Left cardiac atrium (tissue), 4 donors: ENCODE results near the gene LBH. TPM values are rescaled to one million over a fixed set of nuclear protein-coding genes. Genes with fewer than 3 reads are reported as not detected.
A peak's percentile ranks its signal among the peaks of the same experiment; 100 is the strongest.

Source experiments
- ATAC-seq, 2 donors: fragments of 200-7000 bp; cut with Tn5 transposase; one replicate each; pipeline ENCODE4 v1.9.1; 2020; ENCODE audit warnings: mild to moderate bottlenecking in 2 of 2, moderate library complexity in 2 of 2
- DNase-seq: peaks from one replicate; pipeline ENCODE4 v3.0.0-alpha.2; 2020
- intact Hi-C, 2 donors: fragments of 100-400 bp; cut with DNase I; formaldehyde crosslinking; loops; one replicate each; pipeline versions ENCODE4 v1.14.1 to v1.15.1; 2022 to 2023
- total RNA-seq, 2 donors: library from RNA; stranded (reverse); fragmentation: NEBNext Ultra II Directional; extraction: Animal tissue kit (Norgen Biotek cat#: 25700); gene quantifications; one replicate each; pipeline ENCODE4 v1.2.1, GENCODE V29; 2021
- donor health status: DM: no; HTN: yes; CAD: no.
- donor health status: DM: no; HTN: yes; CAD: no; lungs with severe emphysema.
- donor health status: DM: yes; HTN: yes; CAD: no.
- donor health status: Dilated cardiomyopathy.

LBH gene
- total RNA-seq, 2 donors from 2014 or later: 14.6 to 19.1 TPM

GRCh38 chr2:30249354-30249753 lies 18.0 kb downstream of the LBH start:
- ATAC-seq: no peak
- no peak for DNase-seq
- intact Hi-C loops: no loop called here

GRCh38 chr2:30250421-30250820 lies 19.1 kb downstream of the LBH start:
- intact Hi-C loops: no loop called here

GRCh38 chr2:30252723-30253701 lies 21.7 kb downstream of the LBH start:
- ATAC-seq: peak; percentile 85 to 92
- intact Hi-C loops: no loop called here
- peak; percentile 77 for DNase-seq

More at GRCh38 chr2:30250421-30250820, 19.1 kb downstream of the LBH start:
- ATAC-seq (no peak), DNase-seq (no peak)

- DNase-seq (no peak), ATAC-seq (no peak)
- intact Hi-C loops: no loop called here
Measured at GRCh38 chr2:30253873-30254684, 22.7 kb downstream of the LBH start.

- intact Hi-C loops: no loop called here
- ATAC-seq: no peak
- DNase-seq: no peak
Measured at GRCh38 chr2:30254685-30255001, 23.3 kb downstream of the LBH start.

GRCh38 chr2:30255026-30255425 lies 23.7 kb downstream of the LBH start:
- no peak for ATAC-seq
- DNase-seq: no peak
- intact Hi-C loops: no loop called here

- DNase-seq (no peak), ATAC-seq (no peak)
- intact Hi-C loops: no loop called here
Measured at GRCh38 chr2:30255466-30256408, 24.4 kb downstream of the LBH start.

GRCh38 chr2:30257266-30258214 lies 26.2 kb downstream of the LBH start:
- ATAC-seq (no peak), DNase-seq (no peak)
- intact Hi-C loops: no loop called here

GRCh38 chr2:30259071-30259470 lies 27.7 kb downstream of the LBH start:
- ATAC-seq: no peak
- intact Hi-C loops: no loop called here

GRCh38 chr2:30259827-30260679 lies 28.7 kb downstream of the LBH start:
- DNase-seq: no peak

More at GRCh38 chr2:30259071-30259470, 27.7 kb downstream of the LBH start:
- DNase-seq: no peak

GRCh38 chr2:30260941-30261340 lies 29.6 kb downstream of the LBH start:
- intact Hi-C loops: no loop called here
- ATAC-seq: no peak
- DNase-seq: no peak

More at GRCh38 chr2:30259827-30260679, 28.7 kb downstream of the LBH start:
- intact Hi-C loops: no loop called here
- ATAC-seq: no peak

- DNase-seq (no peak), ATAC-seq (no peak)
Measured at GRCh38 chr2:30261695-30262211, 30.4 kb downstream of the LBH start.

GRCh38 chr2:30262716-30263309 lies 31.5 kb downstream of the LBH start:
- DNase-seq: no peak
- ATAC-seq: no peak
- intact Hi-C loops: no loop called here

More at GRCh38 chr2:30261695-30262211, 30.4 kb downstream of the LBH start:
- intact Hi-C loops: no loop called here

- ATAC-seq (no peak), DNase-seq (no peak)
- intact Hi-C loops: no loop called here
Measured at GRCh38 chr2:30264274-30264673, 32.9 kb downstream of the LBH start.

- intact Hi-C loops: no loop called here
- DNase-seq: no peak
- peak in 1 of 2 donors; percentile 14 for ATAC-seq
Measured at GRCh38 chr2:30265052-30266015, 34.0 kb downstream of the LBH start.
